ENCODE data around the gene FRYL.

- TF ChIP-seq CTCF (IDR thresholded peaks at IDR 0.05) (no peak), POLR2A (IDR thresholded peaks at IDR 0.05) (no peak)
Measured at GRCh38 chr4:48752726-48753125, 27.4 kb downstream of the FRYL start.
